ENCODE measurements around the gene TMEM156. TPM values are rescaled to one million over a fixed set of nuclear protein-coding genes. Genes with fewer than 3 reads are reported as not detected.
"Not testable (repeated sequence)": the region's sequence is repeated elsewhere in the genome, so short reads cannot be mapped to it uniquely, and the experiment has no call there.

Gene TMEM156
- polyA plus RNA-seq, 3 donors: 0.31 to 1.1 (median 0.43) TPM

DNA sequence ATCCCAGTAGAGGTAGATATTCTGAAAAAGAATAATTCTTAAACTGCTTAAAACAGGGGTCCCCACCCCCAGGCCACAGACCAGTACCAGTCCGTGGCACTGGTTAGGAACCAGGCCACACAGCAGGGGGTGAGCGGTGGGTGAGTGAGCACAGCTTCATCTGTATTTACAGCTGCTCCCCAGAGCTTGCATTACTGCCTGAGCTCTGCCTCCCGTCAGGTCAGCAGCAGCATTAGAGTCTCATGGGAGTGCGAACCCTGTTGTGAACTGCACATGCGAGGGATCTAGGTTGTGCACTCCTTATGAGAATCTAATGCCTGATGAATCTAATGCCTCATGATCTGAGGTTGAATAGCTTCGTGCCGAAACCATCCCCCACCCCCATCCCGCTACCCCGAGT is 87.8 kb downstream of the TMEM156 start:
- Mint-ChIP-seq H3K9me3 (no peaks in the 10 kb centered on the region), H3K27ac (peak overlapping the region in 1 of 7 donors; percentile 74), H3K4me3 (no peak overlapping the region), H3K36me3 (peaks cover 43 to 47% of the 10 kb centered on the region in 2 donors), H3K27me3 (ENCODE audit: low read depth in 3 of 3) (peaks cover 0 to 2% (median 0%) of the 10 kb centered on the region in 3 donors), H3K4me1 (no peaks in the 10 kb centered on the region)
- H3K4me2 ChIP-seq (replicated peaks; ENCODE audit: extremely low read depth, low read length, poor library complexity, severe bottlenecking): no peak overlapping the region
- H3K4me3 ChIP-seq (replicated peaks in 1 of 3; ENCODE audit: low read depth in 2 of 3, low read length in 3 of 3): no peak overlapping the region
- H3K27me3 ChIP-seq (ENCODE audit: control insufficient read depth in 2 of 2, insufficient read depth in 2 of 2, low read length in 2 of 2): no peaks in the 10 kb centered on the region
- no peak overlapping the region for H3K27ac ChIP-seq (ENCODE audit: low read depth in 1 of 2, low read length in 2 of 2)
- 100% methylated on average over 6 of the region's 9 CpGs for WGBS (ENCODE audit: insufficient coverage)
- H3K36me3 ChIP-seq (replicated peaks in 1 of 2; ENCODE audit: control insufficient read depth in 1 of 2, insufficient read depth in 2 of 2, low read length in 2 of 2): peaks cover 13 to 55% of the 10 kb centered on the region in 2 donors
- no peaks in the 10 kb centered on the region for H3K4me1 ChIP-seq (ENCODE audit: control insufficient read depth in 1 of 2, insufficient read depth in 2 of 2, low read length in 2 of 2)
- no peaks in the 10 kb centered on the region for H3K79me2 ChIP-seq (ENCODE audit: insufficient read depth, low read length)
- DNase-seq: no peak
- intact Hi-C loops (cut with micrococcal nuclease): no loop called here
- H3K9ac ChIP-seq (ENCODE audit: insufficient read depth, low read length, poor library complexity, severe bottlenecking): no peak overlapping the region
- H3K9me3 ChIP-seq (replicated peaks in 1 of 2; ENCODE audit: control insufficient read depth in 1 of 2, insufficient read depth in 1 of 2, low read length in 2 of 2): no peaks in the 10 kb centered on the region
- no peak overlapping the region for H2AFZ ChIP-seq (ENCODE audit: insufficient read depth, low read depth, low read length, poor library complexity, severe bottlenecking)
- TF ChIP-seq, protein P1, sequence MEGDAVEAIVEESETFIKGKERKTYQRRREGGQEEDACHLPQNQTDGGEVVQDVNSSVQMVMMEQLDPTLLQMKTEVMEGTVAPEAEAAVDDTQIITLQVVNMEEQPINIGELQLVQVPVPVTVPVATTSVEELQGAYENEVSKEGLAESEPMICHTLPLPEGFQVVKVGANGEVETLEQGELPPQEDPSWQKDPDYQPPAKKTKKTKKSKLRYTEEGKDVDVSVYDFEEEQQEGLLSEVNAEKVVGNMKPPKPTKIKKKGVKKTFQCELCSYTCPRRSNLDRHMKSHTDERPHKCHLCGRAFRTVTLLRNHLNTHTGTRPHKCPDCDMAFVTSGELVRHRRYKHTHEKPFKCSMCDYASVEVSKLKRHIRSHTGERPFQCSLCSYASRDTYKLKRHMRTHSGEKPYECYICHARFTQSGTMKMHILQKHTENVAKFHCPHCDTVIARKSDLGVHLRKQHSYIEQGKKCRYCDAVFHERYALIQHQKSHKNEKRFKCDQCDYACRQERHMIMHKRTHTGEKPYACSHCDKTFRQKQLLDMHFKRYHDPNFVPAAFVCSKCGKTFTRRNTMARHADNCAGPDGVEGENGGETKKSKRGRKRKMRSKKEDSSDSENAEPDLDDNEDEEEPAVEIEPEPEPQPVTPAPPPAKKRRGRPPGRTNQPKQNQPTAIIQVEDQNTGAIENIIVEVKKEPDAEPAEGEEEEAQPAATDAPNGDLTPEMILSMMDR (IDR thresholded peaks at IDR 0.05): no peak
- H4K20me1 ChIP-seq (ENCODE audit: insufficient read depth, low read length): no peaks in the 10 kb centered on the region

DNA sequence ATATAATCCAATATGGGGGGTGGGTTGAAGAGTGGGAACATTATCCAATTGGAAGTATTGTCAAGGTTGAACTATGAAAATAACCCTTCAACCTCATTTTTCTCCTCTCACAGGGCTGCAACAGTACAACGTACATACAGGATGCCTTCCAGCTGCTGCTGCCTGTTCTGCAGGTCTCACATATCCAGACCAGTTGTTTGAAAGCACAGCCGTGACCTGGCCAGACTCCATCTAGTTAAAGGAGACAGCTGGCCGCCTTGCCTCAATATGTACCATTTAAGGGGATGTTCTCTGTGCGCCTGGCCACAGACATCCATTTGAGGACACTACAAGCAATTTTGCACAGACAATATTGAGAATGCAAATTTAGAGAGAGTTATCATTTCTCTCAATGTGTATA is 88.9 kb downstream of the TMEM156 start:
- H4K20me1 ChIP-seq (ENCODE audit: insufficient read depth, low read length): no peaks in the 10 kb centered on the region
- no peaks in the 10 kb centered on the region for H3K4me1 ChIP-seq (ENCODE audit: control insufficient read depth in 1 of 2, insufficient read depth in 2 of 2, low read length in 2 of 2)
- 95% methylated on average over 3 of the region's 4 CpGs for WGBS (ENCODE audit: insufficient coverage)
- TF ChIP-seq, protein P1 (IDR thresholded peaks at IDR 0.05): no peak
- H3K9ac ChIP-seq (ENCODE audit: insufficient read depth, low read length, poor library complexity, severe bottlenecking): no peak overlapping the region
- no peak overlapping the region for H3K4me2 ChIP-seq (replicated peaks; ENCODE audit: extremely low read depth, low read length, poor library complexity, severe bottlenecking)
- H2AFZ ChIP-seq (ENCODE audit: insufficient read depth, low read depth, low read length, poor library complexity, severe bottlenecking): no peak overlapping the region
- no peaks in the 10 kb centered on the region for H3K9me3 Mint-ChIP-seq
- H3K4me3 Mint-ChIP-seq: no peak overlapping the region
- H3K27me3 Mint-ChIP-seq (ENCODE audit: low read depth in 3 of 3): peaks cover 0 to 2% (median 0%) of the 10 kb centered on the region in 3 donors
- no peaks in the 10 kb centered on the region for H3K79me2 ChIP-seq (ENCODE audit: insufficient read depth, low read length)
- intact Hi-C loops (cut with micrococcal nuclease): no loop called here
- no peak overlapping the region for H3K4me3 ChIP-seq (replicated peaks in 1 of 3; ENCODE audit: low read depth in 2 of 3, low read length in 3 of 3)
- H3K27me3 ChIP-seq (ENCODE audit: control insufficient read depth in 2 of 2, insufficient read depth in 2 of 2, low read length in 2 of 2): no peaks in the 10 kb centered on the region
- H3K36me3 ChIP-seq (replicated peaks in 1 of 2; ENCODE audit: control insufficient read depth in 1 of 2, insufficient read depth in 2 of 2, low read length in 2 of 2): peaks cover 17 to 66% of the 10 kb centered on the region in 2 donors
- no peaks in the 10 kb centered on the region for H3K4me1 Mint-ChIP-seq
- H3K36me3 Mint-ChIP-seq: peaks cover 50 to 53% of the 10 kb centered on the region in 2 donors
- DNase-seq: no peak
- H3K9me3 ChIP-seq (replicated peaks in 1 of 2; ENCODE audit: control insufficient read depth in 1 of 2, insufficient read depth in 1 of 2, low read length in 2 of 2): no peaks in the 10 kb centered on the region
- no peak overlapping the region for H3K27ac ChIP-seq (ENCODE audit: low read depth in 1 of 2, low read length in 2 of 2)
- H3K27ac Mint-ChIP-seq: no peak overlapping the region

DNA sequence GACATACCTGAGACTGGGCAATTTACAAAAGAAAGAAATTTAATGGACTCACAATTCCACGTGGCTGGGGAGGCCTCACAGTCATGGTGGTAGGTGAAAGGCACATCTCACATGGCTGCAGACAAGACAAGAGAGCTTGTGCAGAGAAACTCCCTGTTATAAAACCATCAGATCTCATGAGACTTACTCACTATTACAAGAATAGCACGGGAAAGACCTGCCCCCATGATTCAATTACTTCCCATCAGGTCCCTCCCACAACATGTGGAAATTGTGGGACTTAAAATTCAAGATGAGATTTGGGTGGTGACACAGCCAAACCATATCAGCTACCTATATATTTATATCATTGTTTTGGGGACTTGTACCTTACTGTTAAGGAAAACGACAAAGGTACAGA is 90.3 kb downstream of the TMEM156 start:
- H3K27me3 Mint-ChIP-seq (ENCODE audit: low read depth in 3 of 3); H3K4me1 Mint-ChIP-seq; H3K9ac ChIP-seq (ENCODE audit: insufficient read depth, low read length, poor library complexity, severe bottlenecking); H3K27me3 ChIP-seq (ENCODE audit: control insufficient read depth in 2 of 2, insufficient read depth in 2 of 2, low read length in 2 of 2); H3K4me2 ChIP-seq (replicated peaks; ENCODE audit: extremely low read depth, low read length, poor library complexity, severe bottlenecking); H3K4me3 Mint-ChIP-seq; H3K9me3 Mint-ChIP-seq; intact Hi-C loops (cut with micrococcal nuclease); H3K4me3 ChIP-seq (replicated peaks in 1 of 3; ENCODE audit: low read depth in 2 of 3, low read length in 3 of 3); H3K79me2 ChIP-seq (ENCODE audit: insufficient read depth, low read length); H3K9me3 ChIP-seq (replicated peaks in 1 of 2; ENCODE audit: control insufficient read depth in 1 of 2, insufficient read depth in 1 of 2, low read length in 2 of 2); H2AFZ ChIP-seq (ENCODE audit: insufficient read depth, low read depth, low read length, poor library complexity, severe bottlenecking); DNase-seq; H4K20me1 ChIP-seq (ENCODE audit: insufficient read depth, low read length); H3K4me1 ChIP-seq (ENCODE audit: control insufficient read depth in 1 of 2, insufficient read depth in 2 of 2, low read length in 2 of 2); H3K27ac ChIP-seq (ENCODE audit: low read depth in 1 of 2, low read length in 2 of 2): not testable (repeated sequence)
- Mint-ChIP-seq H3K36me3 (peaks cover 62 to 63% of the 10 kb centered on the region in 2 donors), H3K27ac (peak overlapping the region in 1 of 7 donors; percentile 30)
- no CpG with 5 or more reads among the region's 3 CpGs for WGBS (ENCODE audit: insufficient coverage)
- peaks cover 22 to 80% of the 10 kb centered on the region in 2 donors for H3K36me3 ChIP-seq (replicated peaks in 1 of 2; ENCODE audit: control insufficient read depth in 1 of 2, insufficient read depth in 2 of 2, low read length in 2 of 2)

All from CD14-positive monocyte (primary cell).